ENCODE measurements around the gene MICA.

- no peak for TF ChIP-seq CTCF (IDR thresholded peaks at IDR 0.05; ENCODE audit: insufficient read depth, low read depth, low read length)
- no peak for TF ChIP-seq EZH2 (IDR thresholded peaks at IDR 0.05; ENCODE audit: insufficient read depth, low read length)
Observed at GRCh38 chr6:31379850-31380249, 23.5 kb upstream of the MICA start.

All from astrocyte (in vitro differentiated cells and primary cell).